HG02938 (cell line): ENCODE results near the gene ABCC6.
"Not testable (repeated sequence)": the region's sequence is repeated elsewhere in the genome, so short reads cannot be mapped to it uniquely, and the experiment has no call there.

ENCODE experiments used
- ATAC-seq: cut with Tn5 transposase; IDR thresholded peaks from one replicate; pipeline ENCODE4 v1.9.1; 2021; ENCODE audit warnings: mild to moderate bottlenecking, moderate library complexity; ENCODE audit not compliant: unreplicated experiment

ABCC6 gene

DNA sequence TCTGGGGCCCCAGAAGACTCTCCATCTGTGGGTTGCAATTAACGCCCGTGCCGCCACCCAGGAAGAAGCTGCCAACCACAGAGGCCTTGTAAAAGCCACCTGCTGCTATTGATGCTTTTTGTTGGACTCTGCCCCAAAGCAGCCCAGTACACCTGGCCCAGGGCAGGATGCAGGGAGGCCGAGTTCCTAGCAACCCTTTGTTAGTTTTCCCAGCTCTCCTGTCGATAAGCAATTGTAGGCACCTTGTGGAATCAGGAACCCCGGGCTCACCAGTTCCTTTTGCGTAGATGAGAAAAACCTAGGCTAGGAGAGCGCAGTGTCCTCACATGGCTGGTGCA is 103.3 kb downstream of the ABCC6 start:
- no peak for ATAC-seq

DNA sequence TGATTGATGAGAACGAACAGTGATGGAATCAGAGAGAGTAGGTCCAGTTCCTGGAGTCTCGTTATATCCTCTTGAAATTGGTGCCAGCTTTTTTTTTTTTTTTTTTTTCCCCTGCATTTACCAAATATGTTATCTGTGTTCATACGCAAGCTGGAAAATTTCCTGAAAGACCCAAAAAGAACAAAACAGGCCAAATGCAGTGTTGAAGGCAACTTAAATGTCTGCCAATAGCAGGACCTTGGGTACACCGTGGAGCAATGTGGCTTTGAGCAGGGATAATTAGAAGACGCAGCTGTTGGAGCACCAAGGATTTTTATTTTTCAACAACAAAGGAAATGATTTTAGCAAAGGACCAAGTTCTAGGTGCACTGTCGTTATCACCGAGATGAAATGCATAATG is 105.0 kb downstream of the ABCC6 start:
- ATAC-seq: no peak

DNA sequence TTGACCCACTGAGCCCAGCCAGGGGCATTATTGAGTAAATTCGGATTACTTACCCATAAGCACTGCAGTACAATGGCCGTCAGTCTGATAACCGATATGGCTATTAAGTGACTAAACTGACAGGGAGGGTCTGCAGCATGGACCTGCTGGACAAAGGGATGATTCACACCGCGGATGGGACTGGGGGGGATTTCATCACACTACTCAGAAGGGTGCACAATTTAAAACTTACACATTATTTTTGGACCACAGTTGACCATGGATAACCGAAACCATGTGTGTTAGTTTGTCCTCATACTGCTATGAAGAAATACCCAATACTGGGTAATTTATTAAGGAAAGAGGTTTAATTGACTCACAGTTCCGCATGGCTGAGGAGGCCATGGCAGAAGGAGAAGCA is 106.5 kb downstream of the ABCC6 start:
- no peak for ATAC-seq

DNA sequence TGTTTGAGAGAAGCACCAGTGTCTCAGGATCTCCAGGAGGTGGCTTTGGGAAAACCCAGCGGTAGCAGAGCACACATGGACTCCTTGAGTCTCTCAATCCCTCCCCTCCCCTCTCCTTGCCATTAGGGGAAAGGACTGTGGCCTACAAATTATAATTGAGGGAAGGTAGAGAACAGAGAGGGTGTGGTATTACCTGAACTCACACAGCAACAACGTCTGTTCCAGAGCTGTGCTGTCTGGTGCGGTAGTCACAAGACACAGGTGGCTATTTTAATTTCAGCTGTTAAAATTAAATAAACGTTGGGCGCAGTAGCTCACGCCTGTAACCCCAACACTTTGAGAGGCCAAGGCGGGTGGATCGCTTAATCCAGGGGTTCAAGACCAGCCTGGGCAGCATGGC is 110.2 kb downstream of the ABCC6 start:
- no peak for ATAC-seq

DNA sequence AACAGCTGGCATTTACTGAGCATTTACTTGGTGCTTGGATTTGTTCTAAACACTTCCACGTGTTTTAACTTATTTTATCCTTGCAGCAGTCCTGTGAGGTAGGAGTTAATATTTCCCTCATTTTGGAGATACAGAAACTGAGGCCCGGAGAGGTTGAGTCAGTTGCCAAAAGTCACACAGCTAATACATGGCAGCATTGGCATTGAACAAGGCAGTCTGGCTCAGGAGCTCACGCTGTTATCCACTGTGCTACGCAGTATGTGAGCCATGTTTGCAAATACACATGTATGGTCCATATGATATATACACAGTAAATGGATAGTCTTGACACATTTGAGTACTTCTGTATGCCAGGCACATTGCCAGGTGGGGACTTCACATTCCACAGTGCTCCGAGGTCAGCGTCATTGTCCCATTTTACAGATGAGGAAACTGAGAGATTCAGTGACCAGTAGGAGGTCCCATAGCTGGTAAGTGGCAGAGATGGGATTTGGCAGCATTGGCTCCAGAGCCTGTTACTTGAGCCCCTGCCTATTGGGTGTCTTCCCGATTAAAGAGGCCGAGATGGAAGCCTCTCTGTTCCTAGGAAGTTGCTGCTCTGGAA is 110.7 kb downstream of the ABCC6 start:
- ATAC-seq: no peak

DNA sequence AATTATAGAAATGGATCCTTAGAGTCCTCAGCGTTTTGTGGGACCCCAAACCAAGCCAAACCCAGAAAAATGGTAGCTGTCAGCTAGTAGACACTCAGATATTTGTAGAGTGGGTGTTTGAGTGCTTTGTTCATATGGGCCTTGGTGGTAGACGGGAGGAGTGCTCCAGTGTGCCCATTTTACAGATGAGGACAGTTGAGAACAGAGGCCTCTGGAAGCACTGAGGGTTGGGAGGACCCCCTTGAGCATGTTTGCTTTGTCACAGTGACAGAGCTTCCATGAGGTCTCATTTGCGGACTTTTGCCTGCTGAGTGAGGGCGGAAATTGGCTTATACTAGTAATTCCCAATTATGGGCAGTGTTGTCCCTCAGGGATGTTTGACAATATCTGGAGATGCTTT is 111.7 kb downstream of the ABCC6 start:
- no peak for ATAC-seq

DNA sequence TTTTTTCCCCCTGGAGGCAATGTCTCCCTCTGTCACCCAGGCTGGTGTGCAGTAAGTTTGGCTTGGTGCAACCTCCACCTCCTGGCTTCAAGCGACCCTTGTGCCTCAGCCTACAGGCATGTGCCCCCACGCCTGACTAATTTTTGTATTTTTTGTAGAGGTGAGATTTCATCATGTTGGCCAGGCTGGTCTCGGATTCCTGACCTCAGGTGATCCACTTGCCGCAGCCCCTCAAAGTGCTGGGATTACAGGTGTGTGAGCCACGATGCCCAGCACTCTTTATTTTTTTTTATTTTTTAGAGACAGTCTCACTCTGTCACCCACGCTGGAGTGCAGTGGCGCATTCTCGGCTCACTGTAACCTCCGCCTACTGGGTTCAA is 113.2 kb downstream of the ABCC6 start:
- ATAC-seq: no peak

DNA sequence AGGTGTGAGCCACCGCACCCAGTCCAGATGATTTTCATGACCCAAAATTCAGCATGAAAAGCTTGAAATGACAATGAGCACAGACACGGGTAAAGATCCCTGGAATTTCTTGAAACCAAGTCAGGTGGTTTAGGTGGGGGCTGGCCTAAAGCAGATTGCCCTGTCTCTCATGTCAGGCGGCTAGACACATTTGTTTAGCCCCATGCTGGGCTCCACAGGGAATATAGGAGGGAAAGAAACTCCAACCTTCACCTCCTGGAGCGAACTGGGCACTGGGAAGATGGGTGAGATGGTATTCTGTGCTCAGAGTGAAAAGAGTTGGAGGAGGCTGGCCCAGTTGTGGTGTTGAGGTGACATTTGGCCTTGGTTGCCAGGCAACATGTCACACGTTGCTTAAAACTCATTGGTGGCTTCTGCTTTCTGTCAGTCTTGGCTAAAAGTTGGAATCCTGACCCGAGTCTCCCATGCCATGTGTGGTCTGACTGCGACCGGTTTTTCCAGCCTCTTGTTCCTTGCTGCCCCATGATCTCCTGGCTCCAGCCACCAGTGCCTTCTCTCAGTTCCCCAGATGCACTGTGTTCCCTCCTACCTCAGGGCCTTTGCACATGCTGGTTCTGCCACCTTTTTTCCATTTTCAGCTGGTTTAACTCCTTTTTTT is 113.7 kb downstream of the ABCC6 start:
- no peak for ATAC-seq

DNA sequence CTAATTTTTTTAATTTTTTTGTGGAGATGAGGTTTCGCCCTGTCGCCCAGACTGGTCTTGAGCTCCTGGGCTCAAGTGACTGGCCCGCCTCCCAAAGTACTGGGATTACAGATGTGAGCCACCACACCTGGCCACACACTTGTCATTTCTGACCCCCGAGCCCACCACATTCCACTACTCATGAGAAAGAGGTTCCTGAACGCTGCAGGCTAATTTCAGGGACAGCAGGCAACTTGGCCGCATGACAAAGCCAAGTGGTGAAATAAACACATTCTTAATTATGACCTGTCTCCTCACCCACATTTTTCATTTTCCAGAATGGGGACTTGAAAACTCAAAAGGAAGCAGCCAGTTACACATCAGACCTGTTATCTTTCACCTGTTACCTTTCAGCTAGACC is 114.5 kb downstream of the ABCC6 start:
- no peak for ATAC-seq

DNA sequence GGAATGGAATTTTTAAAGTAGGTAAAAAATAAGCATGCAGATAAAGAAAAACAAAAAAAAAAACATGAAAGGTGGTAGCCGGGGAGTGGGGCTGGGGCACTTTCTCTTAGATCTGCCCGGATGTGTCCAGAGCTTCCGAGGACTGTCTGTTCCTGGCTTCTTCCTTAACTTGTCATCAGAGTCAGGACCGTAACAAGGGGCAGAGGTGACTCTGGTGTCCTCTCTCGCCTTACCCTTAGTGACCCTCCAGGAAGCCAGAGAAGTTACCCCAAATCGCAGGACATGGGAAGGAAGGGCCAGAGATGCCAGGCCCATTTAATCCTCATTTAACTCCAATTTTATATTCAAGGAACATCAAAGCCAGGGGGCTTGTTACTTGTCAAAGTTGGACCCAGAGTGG is 115.5 kb downstream of the ABCC6 start:
- no peak for ATAC-seq

DNA sequence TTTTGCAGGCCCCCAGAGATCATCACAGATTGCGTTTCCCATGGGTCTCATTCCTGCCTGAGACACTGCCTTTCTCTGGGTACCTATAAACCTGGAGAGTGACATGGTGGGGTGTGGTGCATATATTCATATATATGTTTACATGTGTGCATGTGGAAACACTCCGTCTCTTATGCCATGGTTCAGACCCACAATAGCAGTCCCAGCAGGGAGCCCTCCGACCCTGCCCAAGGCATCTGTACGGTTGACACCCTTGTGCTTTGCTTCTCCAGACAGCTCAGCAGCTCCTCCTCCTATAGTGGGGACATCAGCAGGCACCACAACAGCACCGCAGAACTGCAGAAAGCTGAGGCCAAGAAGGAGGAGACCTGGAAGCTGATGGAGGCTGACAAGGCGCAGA is 116.8 kb downstream of the ABCC6 start:
- ATAC-seq: no peak

DNA sequence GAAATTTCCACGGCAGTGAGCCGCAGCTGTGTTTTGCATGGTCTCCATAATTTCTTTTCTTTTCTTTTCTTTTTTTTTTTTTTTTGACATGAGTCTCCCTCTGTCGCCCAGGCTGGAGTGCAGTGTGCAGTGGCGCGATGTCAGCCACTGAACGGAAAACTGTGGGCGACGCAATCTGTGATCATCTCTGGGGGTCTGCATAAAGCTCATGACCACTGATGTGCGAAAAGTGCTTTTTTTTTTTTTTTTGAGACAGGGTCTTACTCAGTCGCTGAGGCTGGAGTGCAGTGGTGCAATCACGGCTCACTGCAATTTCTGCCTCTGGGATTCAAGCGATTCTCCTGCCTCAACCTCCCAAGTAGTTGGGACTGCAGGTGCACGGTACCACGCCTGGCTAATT is 117.6 kb downstream of the ABCC6 start:
- no peak for ATAC-seq

DNA sequence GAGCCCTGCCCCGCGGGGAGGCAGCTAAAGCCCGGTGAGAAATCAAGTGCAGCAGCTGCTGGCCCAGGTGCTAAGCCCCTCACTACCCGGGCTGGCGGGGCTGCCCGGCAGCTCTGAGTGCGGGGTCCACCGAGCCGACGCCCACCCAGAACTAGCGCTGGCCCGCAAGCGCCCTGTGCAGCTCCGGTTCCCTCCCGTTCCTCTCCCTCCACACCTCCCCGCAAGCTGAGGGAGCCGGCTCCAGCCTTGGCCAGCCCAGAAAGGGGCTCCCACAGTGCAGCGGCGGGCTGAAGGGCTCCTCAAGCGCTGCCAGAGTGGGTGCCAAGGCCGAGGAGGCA is 118.5 kb downstream of the ABCC6 start:
- ATAC-seq: not testable (repeated sequence)

DNA sequence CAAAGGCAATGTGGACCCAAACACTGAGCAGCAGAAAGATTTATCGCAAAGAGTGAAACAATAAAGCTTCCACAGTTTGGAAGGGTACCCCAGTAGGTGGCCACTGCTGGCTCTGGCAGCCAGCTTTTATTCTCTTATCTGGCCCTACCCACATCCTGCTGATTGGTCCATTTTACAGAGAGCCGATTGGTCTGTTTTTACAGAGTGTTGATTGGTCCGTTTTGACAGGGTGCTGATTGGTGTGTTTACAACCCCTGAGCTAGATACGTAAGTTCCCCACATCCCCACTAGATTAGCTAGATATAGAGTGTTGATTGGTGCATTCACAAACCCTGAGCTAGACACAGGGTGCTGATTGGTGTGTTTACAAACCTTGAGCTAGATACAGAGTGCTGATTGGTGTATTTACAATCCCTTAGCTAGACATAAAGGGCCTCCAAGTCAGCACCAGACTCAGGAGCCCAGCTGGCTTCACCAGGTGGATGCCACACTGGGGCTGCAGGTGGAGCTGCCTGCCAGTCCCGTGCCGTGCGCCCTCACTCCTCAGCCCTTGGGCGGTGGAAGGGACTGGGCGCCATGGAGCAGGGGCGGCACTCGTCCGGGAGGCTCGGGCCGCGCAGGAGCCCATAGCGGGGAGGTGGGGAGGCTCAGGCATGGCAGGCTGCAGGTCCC is 119.0 kb downstream of the ABCC6 start:
- ATAC-seq: not testable (repeated sequence)

DNA sequence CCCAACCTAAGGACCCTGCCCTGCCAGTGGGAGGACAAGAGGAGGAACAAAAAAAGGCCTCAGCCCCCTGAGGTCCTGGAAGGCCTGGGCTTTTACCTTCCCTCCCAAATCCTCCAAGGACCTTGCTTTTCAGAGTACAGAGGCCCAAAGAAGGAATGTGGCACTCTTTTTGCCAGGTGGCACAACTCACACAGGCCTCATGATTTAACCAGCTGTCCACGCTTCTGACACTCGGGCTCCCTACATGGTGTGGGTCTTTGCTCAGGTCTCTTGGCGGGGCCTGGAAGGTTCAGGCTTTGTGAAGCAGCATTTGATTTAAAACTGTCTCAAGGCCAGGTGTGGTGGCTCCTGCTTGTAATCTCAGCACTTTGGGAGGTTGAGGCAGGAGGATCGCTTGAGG is 120.6 kb downstream of the ABCC6 start:
- ATAC-seq: no peak

DNA sequence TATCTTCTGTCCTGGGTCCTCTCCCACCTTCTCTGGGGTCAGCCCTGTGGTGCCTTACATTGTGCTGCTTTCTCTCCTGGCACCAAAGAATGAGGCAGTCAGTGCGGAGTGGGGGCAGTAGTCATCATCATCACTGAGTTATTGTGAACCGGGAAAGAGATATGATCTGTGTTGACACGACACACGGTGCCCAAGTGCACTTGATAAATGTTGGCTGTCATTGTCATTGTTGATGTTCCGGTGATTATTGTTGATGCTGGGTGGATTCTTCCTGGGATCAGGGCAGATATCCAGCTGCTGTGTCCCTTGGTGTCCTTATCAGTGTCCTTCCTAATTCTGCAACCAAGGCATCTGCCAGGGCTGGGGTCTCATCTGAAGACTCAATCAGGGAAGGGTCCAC is 121.7 kb downstream of the ABCC6 start:
- ATAC-seq: no peak

DNA sequence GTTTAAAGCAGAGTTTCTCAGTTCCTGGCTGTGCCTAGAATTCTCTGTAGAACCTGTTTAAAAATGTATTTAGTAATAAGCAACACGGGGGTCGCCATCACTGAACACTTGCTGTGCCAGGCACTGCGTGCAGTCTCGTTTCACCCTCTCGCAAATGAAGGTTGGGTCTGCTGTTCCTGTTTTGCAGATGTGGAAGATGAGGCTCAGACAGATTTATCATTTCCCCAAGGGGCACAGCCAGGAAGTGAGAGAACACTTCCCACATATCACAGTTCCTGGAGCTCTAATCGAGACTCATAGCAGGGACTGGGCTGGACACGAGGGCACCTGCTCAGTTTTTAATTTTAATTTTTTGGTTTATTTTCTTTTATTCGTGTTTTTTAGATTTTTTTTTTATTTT is 122.7 kb downstream of the ABCC6 start:
- ATAC-seq: no peak

DNA sequence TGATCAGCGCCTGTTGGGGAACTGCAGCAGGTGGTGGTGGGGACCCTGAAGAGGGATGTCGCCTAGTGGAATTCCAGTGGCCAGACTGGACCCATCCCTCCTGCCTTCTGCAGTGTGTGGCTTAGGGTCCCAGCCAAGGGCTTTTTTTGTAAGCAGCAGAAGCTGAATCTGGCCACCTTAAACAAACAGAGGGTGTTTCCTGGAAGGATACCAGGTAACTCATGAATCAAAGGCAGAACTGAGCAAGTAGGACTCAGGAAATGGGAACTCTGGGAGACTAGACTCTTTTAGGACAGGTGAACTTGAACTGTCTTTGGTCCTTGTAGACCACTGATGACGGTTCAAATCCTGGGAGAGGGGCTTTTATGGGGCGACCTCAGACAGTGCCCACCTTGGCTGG is 124.0 kb downstream of the ABCC6 start:
- no peak for ATAC-seq
